ENCODE data around the gene BGN. TPM values are rescaled to one million over a fixed set of nuclear protein-coding genes. Genes with fewer than 3 reads are reported as not detected.

BGN gene
- polyA plus RNA-seq (2014; cell fraction: cytosol; rRNA removed): 0.13 TPM in 2 replicates
- polyA plus RNA-seq (2014; cell fraction: nucleus; rRNA removed): 0.72 TPM in 1 of 2 replicates, not detected in the other

- peak; percentile 68 for DNase-seq (ENCODE audit: low spot score)
Observed at GRCh38 chrX:153494541-153495361, at the start of gene BGN. BGN (plus strand) TSS chrX:153494980; CDS start chrX:153504632, 9,652 bp downstream.

- DNase-seq (ENCODE audit: low spot score): no peak
Observed at GRCh38 chrX:153445106-153445855, 49.5 kb upstream of the BGN start.

- no peak for DNase-seq (ENCODE audit: low spot score)
Observed at GRCh38 chrX:153445856-153446635, 48.7 kb upstream of the BGN start, which contains the start of gene TREX2. TREX2 (minus strand) TSS chrX:153446056; CDS start chrX:153445430, 626 bp downstream.

- no peak for DNase-seq (ENCODE audit: low spot score)
Observed at GRCh38 chrX:153446636-153446936, 48.2 kb upstream of the BGN start.

- no peak for DNase-seq (ENCODE audit: low spot score)
Observed at GRCh38 chrX:153446950-153447580, 47.7 kb upstream of the BGN start.

GRCh38 chrX:153447581-153447960 lies 47.2 kb upstream of the BGN start:
- no peak for DNase-seq (ENCODE audit: low spot score)

- no peak for DNase-seq (ENCODE audit: low spot score)
Observed at GRCh38 chrX:153448556-153449367, 46.0 kb upstream of the BGN start.

- no peak for DNase-seq (ENCODE audit: low spot score)
Observed at GRCh38 chrX:153449368-153450113, 45.2 kb upstream of the BGN start.

GRCh38 chrX:153450114-153450948 lies 44.4 kb upstream of the BGN start:
- no peak for DNase-seq (ENCODE audit: low spot score)

GRCh38 chrX:153450949-153451277 lies 43.9 kb upstream of the BGN start:
- DNase-seq (ENCODE audit: low spot score): no peak

- no peak for DNase-seq (ENCODE audit: low spot score)
Observed at GRCh38 chrX:153454901-153455550, 39.8 kb upstream of the BGN start.

- DNase-seq (ENCODE audit: low spot score): no peak
Observed at GRCh38 chrX:153455571-153455970, 39.2 kb upstream of the BGN start.

- DNase-seq (ENCODE audit: low spot score): no peak
Observed at GRCh38 chrX:153456161-153456560, 38.6 kb upstream of the BGN start.

- DNase-seq (ENCODE audit: low spot score): no peak
Observed at GRCh38 chrX:153456704-153457103, 38.1 kb upstream of the BGN start.

GRCh38 chrX:153457136-153457825 lies 37.5 kb upstream of the BGN start:
- DNase-seq (ENCODE audit: low spot score): no peak

GRCh38 chrX:153457827-153458466 lies 36.8 kb upstream of the BGN start:
- DNase-seq (ENCODE audit: low spot score): no peak

- DNase-seq (ENCODE audit: low spot score): no peak
Observed at GRCh38 chrX:153458476-153458875, 36.3 kb upstream of the BGN start.
